IMR-90 (cell line): ENCODE data around the gene SLC6A14. TPM values are rescaled to one million over a fixed set of nuclear protein-coding genes. Genes with fewer than 3 reads are reported as not detected.

ENCODE experiments used
- ATAC-seq: fragments of 200-7000 bp; cut with Tn5 transposase; 2 replicates; pipeline ENCODE4 v1.9.1; 2020; ENCODE audit warnings: low read depth, mild to moderate bottlenecking, moderate library complexity
- BruUV-seq: library from RNA; stranded (reverse); fragments of 400-500 nt; replicated peaks from 2 replicates; lab custom pipeline; 2021; lab: Mats Ljungman, UMichigan
- CTCF ChIA-PET: fragments of 300-600 bp; formaldehyde crosslinking; extraction: SDS; loops from one replicate; lab custom pipeline; 2021; ENCODE audit warnings: antibody characterized with exemption; lab: Yijun Ruan, JAX
- POLR2A ChIA-PET: fragments of 300-600 bp; sonication (Branson Sonifier 250); formaldehyde crosslinking; loops from one replicate; lab custom pipeline; 2022; ENCODE audit warnings: antibody characterized with exemption; ENCODE audit not compliant: unreplicated experiment; lab: Charles Lee
- DNase-seq: peaks from one replicate; pipeline ENCODE4 v3.0.0; 2013
- H2AFZ ChIP-seq: replicated peaks from 2 replicates; pipeline ENCODE3; 2013; ENCODE audit warnings: low read length, mild to moderate bottlenecking; ENCODE audit not compliant: poor library complexity
- H2AK5ac ChIP-seq: 2 replicates; pipeline ENCODE4 v1.6.1; 2013; ENCODE audit warnings: low read depth, low read length, inconsistent platforms
- H2AK9ac ChIP-seq: replicated peaks from 2 replicates; pipeline ENCODE3; 2013; ENCODE audit warnings: mild to moderate bottlenecking, low read depth, low read length, moderate library complexity; ENCODE audit not compliant: poor library complexity
- H2BK120ac ChIP-seq: 2 replicates; pipeline ENCODE4 v1.6.1; 2013; ENCODE audit warnings: low read depth, low read length, inconsistent platforms
- H2BK15ac ChIP-seq: 3 replicates; pipeline ENCODE4 v1.6.1; 2013; ENCODE audit warnings: low read depth, low read length, inconsistent platforms
- H2BK20ac ChIP-seq: 2 replicates; pipeline ENCODE4 v1.6.1; 2013; ENCODE audit warnings: low read depth, mild to moderate bottlenecking, inconsistent platforms, low read length, moderate library complexity
- H2BK5ac ChIP-seq: 2 replicates; pipeline ENCODE4 v1.6.1; 2013; ENCODE audit warnings: mild to moderate bottlenecking, low read depth, low read length, inconsistent platforms; ENCODE audit not compliant: poor library complexity, severe bottlenecking
- H3K14ac ChIP-seq: replicated peaks from 2 replicates; pipeline ENCODE4 v1.6.1; 2013; ENCODE audit warnings: low read depth, low read length, inconsistent platforms
- H3K18ac ChIP-seq: 2 replicates; pipeline ENCODE4 v1.6.1; 2013; ENCODE audit warnings: low read depth, low read length, control low read depth
- H3K23ac ChIP-seq: 2 replicates; pipeline ENCODE4 v1.6.1; 2013; ENCODE audit warnings: low read depth, low read length, inconsistent platforms
- H3K27ac ChIP-seq: 2 replicates; pipeline ENCODE4 v1.5.1; 2013; ENCODE audit warnings: mild to moderate bottlenecking, control low read depth, low read length; ENCODE audit not compliant: insufficient read depth
- H3K27me3 ChIP-seq: 2 replicates; pipeline ENCODE4 v1.6.1; 2013; ENCODE audit warnings: low read length; ENCODE audit not compliant: control insufficient read depth, insufficient read depth
- H3K36me3 ChIP-seq: 2 replicates; pipeline ENCODE4 v1.6.1; 2013; ENCODE audit warnings: low read length, mixed read lengths; ENCODE audit not compliant: control insufficient read depth, insufficient read depth
- H3K4ac ChIP-seq: 2 replicates; pipeline ENCODE4 v1.6.1; 2013; ENCODE audit warnings: low read depth, low read length, inconsistent platforms
- H3K4me1 ChIP-seq: 2 replicates; pipeline ENCODE4 v1.6.1; 2013; ENCODE audit warnings: low read length, mixed read lengths; ENCODE audit not compliant: control insufficient read depth, insufficient read depth
- H3K4me2 ChIP-seq: 2 replicates; pipeline ENCODE4 v1.6.1; 2013; ENCODE audit warnings: low read depth, mild to moderate bottlenecking, control low read depth, low read length, moderate library complexity
- H3K4me3 ChIP-seq: 2 replicates; pipeline ENCODE4 v1.5.1; 2013; ENCODE audit warnings: low read depth, mild to moderate bottlenecking, control low read depth, low read length, moderate library complexity; ENCODE audit not compliant: insufficient read depth
- H3K56ac ChIP-seq: 2 replicates; pipeline ENCODE4 v1.6.1; 2013; ENCODE audit warnings: low read length, inconsistent platforms; ENCODE audit not compliant: insufficient read depth; ENCODE audit errors: extremely low read depth
- H3K79me1 ChIP-seq, 2 experiments: 2 replicates each; pipeline ENCODE4 v1.6.1; 2013; ENCODE audit warnings: low read length in 2 of 2, inconsistent platforms in 1 of 2, low read depth in 1 of 2
- H3K9ac ChIP-seq: 2 replicates; pipeline ENCODE4 v1.6.1; 2013; ENCODE audit warnings: low read depth, low read length, control low read depth
- H3K9me1 ChIP-seq: 2 replicates; pipeline ENCODE4 v1.6.1; 2013; ENCODE audit warnings: low read length, inconsistent platforms; ENCODE audit not compliant: insufficient read depth
- H3K9me3 ChIP-seq: 2 replicates; pipeline ENCODE4 v1.6.1; 2013; ENCODE audit warnings: low read length; ENCODE audit not compliant: control insufficient read depth, insufficient read depth
- H4K20me1 ChIP-seq: 2 replicates; pipeline ENCODE4 v1.6.1; 2013; ENCODE audit warnings: low read length, inconsistent platforms; ENCODE audit not compliant: insufficient read depth
- H4K5ac ChIP-seq: 2 replicates; pipeline ENCODE4 v1.6.1; 2013; ENCODE audit warnings: mild to moderate bottlenecking, low read depth, low read length, control low read depth
- H4K8ac ChIP-seq, 2 experiments: 2 replicates each; pipeline ENCODE4 v1.6.1; 2013; ENCODE audit warnings: low read depth in 2 of 2, low read length in 2 of 2, control low read depth in 1 of 2, inconsistent platforms in 1 of 2
- H4K91ac ChIP-seq: 2 replicates; pipeline ENCODE4 v1.6.1; 2013; ENCODE audit warnings: low read depth, low read length, inconsistent platforms; ENCODE audit not compliant: insufficient read depth
- ELK1 ChIP-seq: fragments of 150-350 bp; IDR thresholded peaks from 2 replicates; pipeline ENCODE4 v1.6.1; 2016; ENCODE audit warnings: low read depth, mild to moderate bottlenecking, low read length, moderate library complexity, borderline replicate concordance
- FOS ChIP-seq: fragments of 150-350 bp; IDR thresholded peaks from 2 replicates; pipeline ENCODE4 v1.6.1; 2016; ENCODE audit warnings: low read depth, low read length
- MAFK ChIP-seq: IDR thresholded peaks from 2 replicates; pipeline ENCODE4 v1.6.1; 2012; ENCODE audit warnings: low read depth, low read length, improper control_type of control experiment
- MXI1 ChIP-seq: IDR thresholded peaks from 2 replicates; pipeline ENCODE4 v1.6.1; 2012; ENCODE audit warnings: low read depth, mild to moderate bottlenecking, low read length, moderate library complexity, borderline replicate concordance
- NFE2L2 ChIP-seq: fragments of 150-350 bp; IDR thresholded peaks from 2 replicates; pipeline ENCODE4 v1.6.1; 2016; ENCODE audit warnings: low read depth, mild to moderate bottlenecking, low read length
- POLR2A ChIP-seq: IDR thresholded peaks from 2 replicates; pipeline ENCODE4 v1.6.1; 2012; ENCODE audit warnings: mild to moderate bottlenecking, low read depth, low read length
- RAD21 ChIP-seq: IDR thresholded peaks from 2 replicates; pipeline ENCODE4 v1.6.1; 2012; ENCODE audit warnings: low read length, improper control_type of control experiment
- RFX5 ChIP-seq: IDR thresholded peaks from 2 replicates; pipeline ENCODE4 v1.8.0; 2012; ENCODE audit warnings: low read depth, mild to moderate bottlenecking, low read length, moderate library complexity
- SMC3 ChIP-seq: fragments of 150-350 bp; IDR thresholded peaks from 2 replicates; pipeline ENCODE4 v1.6.1; 2016; ENCODE audit warnings: low read depth, mild to moderate bottlenecking, antibody characterized with exemption, low read length, moderate library complexity
- dilution Hi-C: fragments of 300-500 bp; cut with HindIII; formaldehyde crosslinking; loops from one replicate; pipeline ENCODE4 v1.14.3; 2018; ENCODE audit warnings: low sequenced_read_pairs; ENCODE audit not compliant: unreplicated experiment
- in situ Hi-C: fragments of 300-500 bp; cut with MboI; formaldehyde crosslinking; loops from 3 replicates; pipeline ENCODE4 v1.14.3; 2019; ENCODE audit warnings: low sequenced_read_pairs, inconsistent platforms, mixed read lengths
- intact Hi-C: fragments of 100-400 bp; cut with micrococcal nuclease; formaldehyde crosslinking; loops from 2 replicates; pipeline ENCODE4 v1.10.0; 2022
- polyA plus RNA-seq, 3 experiments: library from polyadenylated mRNA; depleted of rRNA; stranded (reverse); fragments of >200 nt; gene quantifications; 2 replicates each; pipeline ENCODE4 v1.2.3, GENCODE V29; 2012; ENCODE audit warnings: low replicate concordance in 1 of 3
- total RNA-seq: library from RNA; depleted of rRNA; stranded (reverse); fragments of >200 nt; gene quantifications from 2 replicates; pipeline ENCODE4 v1.2.3, GENCODE V29; 2012
- TF ChIP-seq, protein P1 (sequence below): fragments of 150-350 bp; IDR thresholded peaks from 2 replicates; pipeline ENCODE4 v1.6.1; 2017; ENCODE audit warnings: mild to moderate bottlenecking, antibody characterized with exemption, low read length, low read depth
- TF ChIP-seq, protein P2 (sequence below): conservative IDR thresholded peaks from 2 replicates; pipeline ENCODE4 v1.5.1; 2012; ENCODE audit warnings: mild to moderate bottlenecking, low read depth, low read length, improper control_type of control experiment

The SLC6A14 gene
- total and polyA plus RNA-seq, 2 of the 4 experiments (the other 2 are of a cell fraction), result not detected

GRCh38 chrX:116490104-116490503, 53.7 kb downstream of the SLC6A14 start:
- H2BK20ac ChIP-seq, result no peak overlapping the region
- H2BK15ac ChIP-seq, result no peak overlapping the region
- H3K4ac ChIP-seq, result no peak overlapping the region
- no peaks in the 10 kb centered on the region for H3K9me3 ChIP-seq
- H3K23ac ChIP-seq, result no peak overlapping the region
- no TSS peak for BruUV-seq
- no peak overlapping the region for H2AK9ac ChIP-seq
- no peak overlapping the region for H2AFZ ChIP-seq
- in situ Hi-C loops (no loop called here), intact Hi-C loops (loop anchor here (2.0 to 5.0 kb wide), 2 partner anchors 1252 to 1765 kb away; no protein-coding TSS in a partner anchor), dilution Hi-C loops (no loop called here)
- H4K20me1 ChIP-seq, result no peaks in the 10 kb centered on the region
- no peaks in the 10 kb centered on the region for H3K27me3 ChIP-seq
- H2BK5ac ChIP-seq, result no peak overlapping the region
- no peak overlapping the region for H3K27ac ChIP-seq
- H3K18ac ChIP-seq, result no peak overlapping the region
- no peak for TF ChIP-seq POLR2A
- TF ChIP-seq NFE2L2, result no peak
- no peak for TF ChIP-seq RFX5
- TF ChIP-seq MAFK, result no peak
- TF ChIP-seq, protein P1, sequence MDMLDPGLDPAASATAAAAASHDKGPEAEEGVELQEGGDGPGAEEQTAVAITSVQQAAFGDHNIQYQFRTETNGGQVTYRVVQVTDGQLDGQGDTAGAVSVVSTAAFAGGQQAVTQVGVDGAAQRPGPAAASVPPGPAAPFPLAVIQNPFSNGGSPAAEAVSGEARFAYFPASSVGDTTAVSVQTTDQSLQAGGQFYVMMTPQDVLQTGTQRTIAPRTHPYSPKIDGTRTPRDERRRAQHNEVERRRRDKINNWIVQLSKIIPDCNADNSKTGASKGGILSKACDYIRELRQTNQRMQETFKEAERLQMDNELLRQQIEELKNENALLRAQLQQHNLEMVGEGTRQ, result no peak
- TF ChIP-seq, protein P2, sequence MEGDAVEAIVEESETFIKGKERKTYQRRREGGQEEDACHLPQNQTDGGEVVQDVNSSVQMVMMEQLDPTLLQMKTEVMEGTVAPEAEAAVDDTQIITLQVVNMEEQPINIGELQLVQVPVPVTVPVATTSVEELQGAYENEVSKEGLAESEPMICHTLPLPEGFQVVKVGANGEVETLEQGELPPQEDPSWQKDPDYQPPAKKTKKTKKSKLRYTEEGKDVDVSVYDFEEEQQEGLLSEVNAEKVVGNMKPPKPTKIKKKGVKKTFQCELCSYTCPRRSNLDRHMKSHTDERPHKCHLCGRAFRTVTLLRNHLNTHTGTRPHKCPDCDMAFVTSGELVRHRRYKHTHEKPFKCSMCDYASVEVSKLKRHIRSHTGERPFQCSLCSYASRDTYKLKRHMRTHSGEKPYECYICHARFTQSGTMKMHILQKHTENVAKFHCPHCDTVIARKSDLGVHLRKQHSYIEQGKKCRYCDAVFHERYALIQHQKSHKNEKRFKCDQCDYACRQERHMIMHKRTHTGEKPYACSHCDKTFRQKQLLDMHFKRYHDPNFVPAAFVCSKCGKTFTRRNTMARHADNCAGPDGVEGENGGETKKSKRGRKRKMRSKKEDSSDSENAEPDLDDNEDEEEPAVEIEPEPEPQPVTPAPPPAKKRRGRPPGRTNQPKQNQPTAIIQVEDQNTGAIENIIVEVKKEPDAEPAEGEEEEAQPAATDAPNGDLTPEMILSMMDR, result peak; percentile 26
- TF ChIP-seq RAD21, result peak; percentile 6; the same call in 1 of the 2 replicates
- TF ChIP-seq FOS, result no peak
- TF ChIP-seq MXI1, result no peak
- no peak for TF ChIP-seq ELK1
- no peak for TF ChIP-seq SMC3
- H3K56ac ChIP-seq, result no peak overlapping the region
- H3K4me2 ChIP-seq, result no peak overlapping the region
- no peak for DNase-seq
- H3K9ac ChIP-seq, result no peak overlapping the region
- no peaks in the 10 kb centered on the region for H3K9me1 ChIP-seq
- ChIA-PET CTCF (no interaction called here), POLR2A (no interaction called here)
- no peak overlapping the region for H4K5ac ChIP-seq
- no peak overlapping the region for H2BK120ac ChIP-seq
- H3K4me1 ChIP-seq, result no peaks in the 10 kb centered on the region
- no peaks in the 10 kb centered on the region for H3K79me1 ChIP-seq
- no peak for ATAC-seq
- no peak overlapping the region for H3K4me3 ChIP-seq
- no peak overlapping the region for H4K8ac ChIP-seq
- H2AK5ac ChIP-seq, result no peak overlapping the region
- no peak overlapping the region for H4K91ac ChIP-seq
- no peaks in the 10 kb centered on the region for H3K36me3 ChIP-seq
- H3K14ac ChIP-seq, result no peak overlapping the region
